Hematopoietic multipotent progenitor cell treated with erythropoietin and hydrocortisone succinate and interleukin-3 and kit ligand, for 8 days (in vitro differentiated cells): Measurements from ENCODE around the gene L3MBTL4.

Experiments
- DNase-seq: peaks from one replicate; pipeline ENCODE4 v3.0.0-alpha.2; 2015

Gene L3MBTL4

GRCh38 chr18:5979176-5979888, 435.4 kb downstream of the L3MBTL4 start:
- no peak for DNase-seq

- DNase-seq = no peak
Observed at GRCh38 chr18:5977022-5977421, 437.7 kb downstream of the L3MBTL4 start.

- DNase-seq = no peak
Observed at GRCh38 chr18:5975111-5976002, 439.4 kb downstream of the L3MBTL4 start.

DNA sequence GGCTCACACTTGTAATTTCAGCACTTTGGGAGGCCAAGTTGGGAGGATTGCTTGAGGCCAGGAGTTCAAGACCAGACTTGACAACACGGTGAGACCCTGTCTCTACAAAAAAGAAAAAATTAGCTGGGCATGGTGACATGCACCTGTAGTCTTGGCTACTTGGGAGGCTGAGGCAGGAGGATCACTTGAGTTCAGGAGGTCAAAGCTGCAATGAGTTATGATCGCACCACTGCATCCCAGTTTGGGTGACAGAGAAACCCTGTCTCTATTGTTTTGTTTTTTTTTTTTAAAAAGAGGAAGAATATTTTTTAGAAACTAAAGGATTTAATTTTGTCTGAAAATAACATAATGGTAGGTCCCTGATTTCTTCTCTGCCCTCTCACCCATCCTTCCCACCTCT, 440.0 kb downstream of the L3MBTL4 start:
- DNase-seq = no peak

GRCh38 chr18:5973099-5973498, 441.6 kb downstream of the L3MBTL4 start:
- no peak for DNase-seq

DNA sequence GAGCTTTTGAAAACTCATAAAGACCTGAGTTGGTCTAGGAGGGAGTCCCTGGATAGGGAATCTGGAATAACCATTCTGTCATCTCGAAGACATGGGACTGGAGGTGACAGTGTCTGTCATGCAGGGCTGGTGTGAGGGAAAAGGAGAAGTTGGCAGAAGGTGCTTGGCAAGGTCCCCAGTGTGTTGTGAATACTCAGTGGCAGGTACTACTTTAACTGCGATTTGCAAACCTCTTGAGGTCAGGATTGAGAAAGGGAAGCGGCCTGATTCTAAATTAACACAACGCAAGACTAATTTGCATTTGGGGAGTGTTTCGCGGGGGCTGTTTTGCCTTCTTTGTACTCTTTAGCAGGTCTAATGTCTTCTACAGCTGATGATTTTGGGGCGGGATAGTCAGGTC, 442.4 kb downstream of the L3MBTL4 start:
- DNase-seq = no peak

DNA sequence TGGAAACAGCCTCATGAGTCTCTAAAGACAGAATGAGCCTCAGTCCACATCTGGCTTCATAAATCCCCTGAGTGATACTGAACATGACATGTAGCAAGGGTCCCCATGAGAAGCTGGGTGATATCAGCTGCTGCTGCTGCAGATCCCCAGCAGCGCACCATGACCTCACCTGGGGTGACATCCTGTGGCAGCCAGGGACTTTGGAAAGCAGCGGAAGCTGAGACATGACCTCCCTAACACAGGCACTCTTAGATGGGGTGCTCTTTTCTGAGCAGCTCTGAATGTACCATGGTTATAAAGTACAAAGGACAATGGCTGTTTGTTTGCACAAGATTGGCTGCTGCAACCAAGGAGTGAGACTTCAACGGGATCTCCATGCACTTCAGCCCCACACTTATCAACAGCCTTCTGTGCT, 444.7 kb downstream of the L3MBTL4 start:
- DNase-seq = no peak

DNA sequence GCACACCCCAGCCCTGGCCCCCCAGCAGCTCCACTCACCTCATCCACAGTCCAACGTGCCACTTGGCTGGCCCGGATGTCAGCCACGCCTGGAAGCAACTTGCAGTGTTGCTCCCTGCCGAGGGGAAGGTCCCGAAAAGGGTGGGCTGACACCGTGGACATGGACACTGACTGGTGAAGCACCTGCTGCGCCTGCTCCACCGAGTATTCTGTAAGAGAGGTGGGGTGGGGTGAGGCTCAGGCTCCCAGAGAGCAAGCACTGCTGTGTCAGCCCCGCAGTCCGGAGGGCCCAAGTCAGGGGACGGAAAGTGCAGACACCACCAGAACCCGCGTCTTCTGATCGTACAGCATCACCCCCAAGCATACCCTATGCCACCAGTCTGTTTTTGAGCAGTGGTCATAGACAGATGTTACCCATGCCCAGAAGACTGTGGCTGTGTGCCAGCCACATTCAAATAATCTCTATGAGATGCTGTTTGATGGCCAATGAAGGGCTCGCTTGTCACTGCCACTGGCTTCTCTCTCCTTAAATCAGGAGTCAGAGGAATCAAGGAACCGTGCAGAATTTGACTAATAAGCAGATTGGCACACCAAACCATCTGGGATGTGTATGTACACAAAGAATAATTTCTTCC, 445.2 kb downstream of the L3MBTL4 start:
- DNase-seq = no peak

- DNase-seq = no peak
Observed at GRCh38 chr18:5967666-5968065, 447.0 kb downstream of the L3MBTL4 start.

GRCh38 chr18:5967007-5967406, 447.7 kb downstream of the L3MBTL4 start:
- DNase-seq = no peak

- no peak for DNase-seq
Observed at GRCh38 chr18:5966514-5966913, 448.2 kb downstream of the L3MBTL4 start.

DNA sequence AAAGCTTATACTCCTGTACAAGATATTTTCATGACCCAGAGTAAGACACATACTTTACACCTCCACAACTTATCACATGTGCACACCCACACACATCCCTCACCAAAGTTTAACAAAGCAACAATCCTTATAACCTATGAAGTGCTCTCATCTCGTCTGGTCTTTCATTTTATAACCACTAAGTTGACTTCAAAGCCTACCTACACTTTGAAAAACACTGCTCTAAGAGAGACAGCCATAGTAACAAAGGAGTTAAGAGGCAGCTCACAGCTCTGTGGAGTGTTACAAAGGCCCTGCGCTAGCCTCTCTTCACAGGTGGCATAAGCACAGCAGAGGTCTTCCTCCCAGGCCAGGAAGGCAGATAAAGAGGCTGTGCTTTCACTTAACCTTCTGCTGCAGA, 449.7 kb downstream of the L3MBTL4 start:
- DNase-seq = no peak

- DNase-seq = no peak
Observed at GRCh38 chr18:5964596-5964995, 450.1 kb downstream of the L3MBTL4 start.

GRCh38 chr18:5964108-5964507, 450.6 kb downstream of the L3MBTL4 start:
- no peak for DNase-seq

GRCh38 chr18:5963267-5963666, 451.4 kb downstream of the L3MBTL4 start:
- DNase-seq = no peak

DNA sequence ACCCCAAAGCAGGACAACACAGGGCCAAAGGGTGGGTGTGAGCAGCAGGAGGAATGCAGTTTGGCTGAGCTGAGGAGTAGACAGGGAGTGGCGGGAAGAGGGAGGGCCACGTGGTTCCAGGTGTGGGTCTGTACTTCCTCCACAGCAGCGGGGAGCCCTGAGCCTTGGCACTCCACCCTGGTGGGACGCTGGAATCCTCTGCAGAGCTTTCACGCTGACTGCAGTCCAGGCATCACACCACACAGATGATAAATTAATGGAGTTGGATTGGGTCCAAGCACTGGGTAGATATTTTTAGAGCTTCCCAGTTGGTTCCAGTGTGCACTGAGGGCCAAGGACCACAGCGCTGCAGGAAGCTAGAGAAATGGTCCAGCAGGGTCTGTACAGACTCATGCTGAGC, 452.3 kb downstream of the L3MBTL4 start:
- no peak for DNase-seq

- DNase-seq = no peak
Observed at GRCh38 chr18:5961828-5962150, 452.9 kb downstream of the L3MBTL4 start.

- no peak for DNase-seq
Observed at GRCh38 chr18:5961097-5961827, 453.4 kb downstream of the L3MBTL4 start.

DNA sequence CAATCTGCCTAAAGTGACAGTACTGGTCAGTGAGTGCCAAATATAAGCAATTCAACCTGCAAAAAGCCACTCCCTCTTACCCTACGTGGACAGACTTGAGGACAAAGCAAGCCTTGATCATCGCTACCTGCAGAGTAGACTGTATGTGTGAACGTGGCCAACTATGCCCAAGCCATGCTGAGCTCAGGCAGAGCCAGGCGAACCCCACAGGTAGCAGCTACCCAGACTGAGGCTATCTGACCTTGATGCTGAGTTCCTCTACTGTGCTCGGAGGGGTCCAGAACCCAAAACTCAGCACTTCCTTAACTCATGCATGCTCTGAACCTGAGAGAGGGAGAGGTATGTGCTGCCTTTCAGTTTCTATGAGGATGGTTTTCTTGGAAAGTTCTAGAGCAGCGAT, 455.9 kb downstream of the L3MBTL4 start:
- no peak for DNase-seq

DNA sequence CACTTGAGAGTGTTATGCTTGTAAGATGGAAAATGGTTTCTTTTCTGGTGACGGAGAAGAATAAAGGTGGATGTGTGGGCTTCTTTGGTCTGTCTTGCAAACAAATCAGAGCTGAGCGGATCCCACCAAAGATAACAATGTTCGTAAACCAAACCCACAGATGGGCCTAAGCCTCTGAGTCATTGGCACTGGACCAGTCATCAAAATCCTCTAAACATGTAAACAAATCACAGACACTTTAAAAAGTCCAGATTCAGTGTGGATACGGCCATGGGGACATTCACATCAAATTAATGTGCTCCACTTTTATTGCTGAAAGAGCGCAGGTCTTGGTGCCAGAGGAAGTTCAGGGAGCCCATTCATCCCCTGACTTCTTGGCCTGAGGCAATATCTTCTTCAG, 458.9 kb downstream of the L3MBTL4 start:
- DNase-seq = no peak

GRCh38 chr18:5951515-5952091, 463.1 kb downstream of the L3MBTL4 start:
- DNase-seq = no peak

DNA sequence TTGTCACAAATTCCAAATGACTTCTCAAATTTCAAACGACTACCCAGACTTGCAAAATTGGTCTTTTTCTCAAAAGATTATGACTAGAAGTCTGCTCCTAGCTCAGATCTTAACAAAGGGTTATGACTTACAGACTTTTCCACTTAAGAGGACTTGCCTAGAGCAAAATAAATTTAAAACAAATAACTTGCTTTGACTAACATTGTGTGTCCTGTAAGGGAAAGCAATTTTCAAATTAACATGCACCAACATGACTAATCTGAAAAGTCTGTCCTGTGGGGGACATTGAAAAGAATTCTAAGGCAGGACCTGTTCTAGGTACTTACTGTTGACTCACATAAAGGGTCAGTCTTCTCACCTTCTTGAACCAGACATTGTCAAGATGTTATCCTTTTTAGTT, 465.9 kb downstream of the L3MBTL4 start:
- no peak for DNase-seq

GRCh38 chr18:5948237-5948636, 466.5 kb downstream of the L3MBTL4 start:
- no peak for DNase-seq
